Measurements from ENCODE around the gene CASZ1.

CASZ1 gene

DNA sequence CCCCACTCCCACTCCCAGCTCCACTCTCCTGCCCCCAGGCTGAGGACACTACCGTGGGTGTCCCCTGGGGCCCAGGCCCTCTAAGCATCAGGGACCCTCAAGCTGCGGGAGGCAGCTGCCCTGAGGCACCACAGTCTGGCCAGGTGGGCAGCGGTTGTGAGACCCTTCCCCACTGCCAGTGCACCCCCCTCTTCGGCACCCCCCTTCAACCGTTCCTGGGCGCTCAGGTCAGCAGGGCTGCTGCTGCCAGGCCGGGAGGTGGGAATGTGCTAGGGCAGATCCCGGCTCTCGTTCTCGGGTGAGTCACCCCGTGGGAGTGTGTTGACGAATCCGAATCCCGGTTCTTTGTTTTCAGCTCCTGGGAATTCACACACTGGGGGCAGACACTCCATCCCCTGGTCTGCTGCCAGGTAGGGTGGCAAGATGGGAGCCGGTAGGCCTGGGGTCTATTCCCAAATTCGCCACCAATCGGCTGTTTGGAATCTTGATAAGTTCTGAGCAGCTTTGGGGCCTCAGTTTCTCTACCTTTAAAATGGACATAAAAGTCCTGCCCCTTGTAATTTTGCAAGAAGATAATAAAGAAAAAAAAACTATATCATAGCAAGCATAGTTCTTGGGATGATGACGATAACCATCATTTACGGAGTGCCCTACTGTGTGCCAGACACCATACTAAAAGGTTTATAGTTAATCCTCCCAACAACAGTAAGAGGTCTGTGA, 28.5 kb upstream of the CASZ1 start:
- DNase-seq: no peak

DNA sequence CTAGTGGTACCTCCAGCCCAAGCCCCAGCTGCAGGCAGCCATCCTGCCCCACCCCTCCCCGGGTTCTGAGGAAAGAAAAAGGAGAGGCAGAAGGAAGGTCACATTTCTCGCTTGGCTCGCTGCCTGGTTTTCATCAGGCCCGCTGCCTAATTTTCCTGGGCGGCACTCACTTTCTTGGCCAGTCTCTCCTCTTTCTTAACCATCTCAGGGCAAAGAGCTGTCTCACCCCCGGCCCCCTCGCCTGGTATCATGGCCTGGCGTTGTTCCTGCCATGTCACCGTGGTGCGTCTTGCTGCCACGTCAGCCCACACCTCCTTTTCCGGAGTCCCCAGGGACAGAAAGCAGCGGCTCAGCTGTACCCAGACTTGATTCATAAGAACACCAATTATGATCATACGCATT, 26.6 kb upstream of the CASZ1 start:
- DNase-seq: no peak

DNA sequence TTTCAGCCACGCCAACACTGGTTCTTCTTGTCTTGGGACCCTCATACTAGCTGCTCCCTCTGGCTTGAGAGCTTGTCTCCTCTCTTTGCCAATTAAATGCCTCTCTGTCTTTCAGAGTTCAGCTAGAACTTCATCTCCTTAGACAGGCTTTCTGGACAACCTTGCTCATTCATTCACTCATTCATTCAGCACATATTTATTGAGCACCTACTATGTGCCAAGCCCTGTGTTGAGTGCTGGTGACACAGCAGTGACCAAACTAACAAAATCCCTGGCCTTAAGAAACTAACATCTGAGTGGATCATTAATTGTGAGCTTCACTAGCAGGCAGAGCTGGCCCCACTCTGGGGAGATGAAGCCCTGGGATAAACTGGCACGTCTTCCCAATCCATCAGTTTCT, 24.9 kb upstream of the CASZ1 start:
- DNase-seq: no peak

DNA sequence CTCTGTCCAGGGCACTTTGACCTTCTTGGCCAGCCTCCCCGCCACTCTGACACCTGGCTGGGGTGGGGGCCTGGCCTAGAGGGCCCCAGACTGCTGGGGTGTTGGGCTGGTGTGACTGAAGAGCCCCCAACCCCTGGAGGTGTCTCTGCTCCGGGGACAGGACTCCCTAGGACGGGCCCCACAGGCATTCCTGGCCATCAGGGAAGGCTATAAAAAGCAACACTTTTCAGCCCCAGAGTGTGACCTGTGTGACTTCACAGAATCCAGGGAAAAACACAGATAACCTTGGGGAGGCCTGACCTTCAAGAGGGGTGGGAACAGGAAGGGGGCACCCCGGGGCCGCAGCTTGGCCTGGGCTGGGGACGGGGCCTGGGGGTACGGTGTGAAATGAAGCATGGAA, 24.0 kb upstream of the CASZ1 start:
- DNase-seq: no peak

DNA sequence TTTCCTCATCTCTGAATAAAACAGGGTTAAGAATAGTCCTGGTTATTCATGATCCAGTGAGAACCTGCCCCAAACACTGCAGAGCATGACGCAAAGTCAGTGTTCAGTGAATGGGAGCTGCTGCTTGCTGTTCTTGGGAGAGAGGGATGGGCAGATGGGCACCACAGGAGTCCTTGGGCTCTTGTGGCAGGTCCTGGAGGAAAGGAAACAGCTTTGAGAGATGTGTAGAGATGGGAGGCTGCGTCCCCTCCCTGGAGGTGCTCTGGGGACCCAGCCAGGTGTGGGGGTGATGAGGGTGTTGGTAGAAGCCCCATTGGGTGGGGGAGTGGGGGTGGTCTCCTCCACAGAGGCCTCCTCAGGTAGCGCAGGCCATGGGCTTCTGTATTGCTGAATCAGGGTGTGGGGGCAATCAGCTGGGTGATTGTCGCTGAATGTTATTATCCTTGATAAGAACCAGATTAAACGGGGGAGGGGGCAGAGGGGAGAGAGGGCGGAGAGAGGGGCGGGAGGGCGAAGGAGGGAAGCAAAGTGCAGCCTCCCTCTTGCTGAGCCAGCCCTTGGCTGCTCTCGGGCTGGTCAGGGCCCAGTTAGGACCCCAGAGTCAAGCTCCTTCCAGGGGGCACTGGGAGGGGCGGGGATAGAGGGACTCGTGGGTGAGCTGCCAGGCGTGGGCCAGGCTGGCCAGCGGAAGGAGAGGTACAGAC, 22.9 kb upstream of the CASZ1 start:
- no peak for DNase-seq

DNA sequence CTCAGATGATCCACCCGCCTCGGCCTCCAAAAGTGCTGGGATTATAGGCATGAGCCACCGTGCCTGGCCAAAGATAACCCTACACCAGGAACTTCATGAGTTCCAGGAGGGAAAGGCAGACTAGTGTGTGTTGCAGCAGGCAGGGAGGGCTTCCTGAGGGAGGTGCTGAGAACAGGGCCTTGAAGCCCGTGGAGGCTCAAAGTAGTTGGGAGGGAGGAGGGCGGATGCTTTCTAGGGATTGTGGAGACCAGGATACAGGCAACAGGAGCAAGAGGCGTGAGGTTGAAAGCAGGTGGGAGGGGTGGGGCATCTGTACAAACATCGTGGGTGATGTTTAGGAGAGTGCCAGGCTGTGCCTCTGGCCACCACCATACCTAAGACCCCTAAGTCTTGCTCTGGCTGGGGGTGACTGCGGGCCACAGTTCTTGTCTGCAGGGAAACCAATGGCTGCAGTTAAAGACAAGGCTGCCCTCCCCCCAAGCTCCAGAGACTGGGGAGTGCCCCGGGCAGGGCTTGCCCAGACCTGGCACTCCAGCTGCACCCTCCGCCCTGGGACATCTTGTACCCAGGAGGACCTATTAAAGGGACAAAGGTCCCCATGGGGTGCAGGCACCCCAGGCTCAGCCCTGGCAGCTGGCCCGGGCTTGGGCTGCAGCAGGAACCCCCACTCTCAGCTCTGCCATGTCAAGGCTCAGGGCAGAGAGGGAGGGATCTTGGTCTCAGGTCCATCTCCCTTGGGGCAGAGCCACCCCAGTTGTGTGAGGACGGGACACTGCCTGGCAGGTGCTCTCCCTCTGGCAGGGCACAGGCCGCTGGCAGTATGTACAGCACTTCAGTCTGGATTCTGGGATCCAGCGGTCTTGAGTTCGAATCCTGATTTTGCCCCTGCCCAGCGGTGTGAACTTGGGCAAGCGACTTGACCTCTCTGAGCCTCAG, 22.1 kb upstream of the CASZ1 start:
- DNase-seq: no peak

DNA sequence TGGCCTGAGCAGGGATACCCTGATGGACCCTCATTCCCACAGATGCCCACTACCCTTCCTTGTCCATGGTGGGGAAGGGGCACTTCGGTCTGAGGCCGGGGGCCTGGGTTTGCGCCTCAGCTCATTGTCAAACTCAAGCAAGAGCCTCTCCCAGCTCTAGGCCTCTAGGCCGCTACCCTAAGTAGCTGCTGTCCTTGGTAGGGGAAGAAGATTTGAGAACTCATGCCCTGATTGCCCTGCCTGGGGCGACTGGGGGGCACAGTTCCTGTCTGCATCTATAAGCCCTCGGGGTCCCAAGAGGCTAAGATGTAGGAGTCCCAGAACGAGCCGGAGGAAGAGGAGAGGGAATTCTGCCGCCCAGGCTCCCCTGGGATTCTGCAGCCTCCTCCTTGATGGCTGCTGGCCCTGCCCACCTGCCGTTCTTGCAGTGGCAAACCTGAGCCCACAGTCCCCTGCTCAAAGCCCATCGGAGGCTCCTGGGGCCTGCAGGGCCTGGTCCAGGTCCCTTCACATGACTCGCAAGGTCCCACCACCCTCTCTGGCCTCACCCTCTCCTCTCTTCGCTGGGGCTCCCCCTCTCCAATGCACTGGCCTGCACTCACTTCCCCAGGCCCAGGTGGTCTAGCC, 20.4 kb upstream of the CASZ1 start:
- DNase-seq: no peak

DNA sequence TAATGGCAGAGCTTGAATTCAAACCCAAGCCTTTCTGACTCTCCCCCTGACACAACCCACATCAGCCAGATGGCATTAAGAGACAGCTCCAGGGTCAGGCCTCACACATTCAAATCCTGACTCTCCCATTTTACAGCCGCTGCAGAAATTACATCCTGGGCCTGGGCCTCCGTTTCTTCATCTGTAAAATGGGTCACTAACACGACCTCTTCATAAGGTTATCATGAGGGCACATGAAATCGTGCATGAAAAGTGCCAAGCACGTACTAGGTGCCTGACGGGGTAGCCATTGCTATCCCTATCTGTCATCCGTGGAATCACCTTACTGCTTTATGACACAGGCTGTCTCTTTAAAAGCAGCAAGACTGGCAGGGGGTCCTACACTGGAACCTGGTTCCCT, 19.8 kb upstream of the CASZ1 start:
- DNase-seq: no peak

DNA sequence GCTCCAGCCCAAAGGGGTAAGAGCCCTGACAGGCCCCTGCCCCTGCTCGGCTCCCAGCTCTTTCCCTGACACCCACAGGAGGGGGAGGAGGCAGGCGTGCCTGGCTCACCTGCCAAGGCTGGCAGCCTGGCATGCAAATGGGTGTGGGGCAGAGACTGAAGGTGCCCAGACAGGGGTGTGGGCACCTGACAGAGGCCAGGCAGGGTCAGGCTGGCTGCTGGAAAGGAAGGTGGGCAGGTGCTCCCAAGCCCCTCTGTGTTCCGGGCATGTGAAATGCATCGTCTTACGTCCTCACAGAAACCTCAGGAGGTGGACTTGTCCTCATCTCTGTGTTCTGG, 19.4 kb upstream of the CASZ1 start:
- DNase-seq: no peak

DNA sequence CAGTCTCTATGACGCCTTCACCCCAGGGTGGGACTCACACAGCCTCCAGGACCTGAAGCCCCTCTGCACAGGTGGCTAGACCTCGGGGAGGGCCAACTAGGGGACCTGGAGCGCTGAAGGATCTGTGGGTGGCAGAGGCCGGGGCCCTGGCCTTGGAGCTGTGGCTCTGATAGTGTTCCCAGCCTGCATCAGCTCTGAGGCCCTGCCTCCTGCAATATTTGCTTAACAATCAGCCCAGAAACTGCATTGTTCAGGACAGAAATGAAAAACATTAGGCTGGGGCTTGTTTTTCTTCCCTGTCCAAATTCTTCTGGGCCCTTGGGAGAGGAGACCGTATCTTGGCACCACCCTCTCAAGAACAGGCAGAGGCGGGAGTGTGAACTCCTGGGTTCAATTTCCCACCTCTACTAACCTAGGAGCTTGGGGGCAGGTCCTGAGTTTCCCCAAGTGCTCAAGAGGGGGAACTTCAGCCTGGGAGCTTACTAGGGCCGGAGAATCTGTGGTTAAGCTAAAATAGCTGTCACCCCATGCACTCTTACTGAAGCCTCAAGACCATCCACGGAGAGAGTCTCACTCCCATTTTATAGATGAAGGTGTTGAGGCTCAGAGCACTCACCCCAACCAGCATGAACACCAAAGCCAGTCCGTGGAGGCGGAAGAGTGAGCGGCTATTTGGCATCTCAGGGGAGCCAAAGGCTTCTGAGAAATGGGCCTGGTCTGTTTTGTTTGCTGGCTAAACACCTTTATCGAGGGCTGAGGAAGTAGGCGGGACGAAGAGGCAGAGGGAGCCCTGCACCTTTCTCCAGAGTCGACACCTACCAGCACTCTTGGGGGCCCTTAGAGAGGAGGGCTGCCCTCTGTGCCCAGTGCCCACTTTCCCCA, 18.8 kb upstream of the CASZ1 start:
- DNase-seq: no peak

DNA sequence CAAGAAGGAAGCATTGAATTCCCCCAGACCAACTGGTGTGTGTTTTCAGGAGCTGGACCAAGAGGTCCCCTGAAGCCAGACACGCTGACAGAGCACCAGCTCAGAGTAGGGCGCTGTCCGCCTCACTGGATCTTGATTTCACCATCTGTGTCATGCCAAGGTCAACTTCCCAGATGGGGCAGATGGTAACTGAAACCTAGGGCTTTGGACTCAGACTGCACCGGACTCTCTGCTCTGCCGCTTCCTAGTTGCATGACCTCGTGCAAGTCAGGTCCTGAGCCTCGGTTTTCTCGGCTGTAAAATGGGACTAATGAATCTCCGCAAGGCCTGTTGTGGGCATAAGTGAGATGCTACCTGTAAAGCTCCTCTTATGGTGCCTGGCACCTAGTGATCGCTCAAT, 17.9 kb upstream of the CASZ1 start:
- DNase-seq: no peak

DNA sequence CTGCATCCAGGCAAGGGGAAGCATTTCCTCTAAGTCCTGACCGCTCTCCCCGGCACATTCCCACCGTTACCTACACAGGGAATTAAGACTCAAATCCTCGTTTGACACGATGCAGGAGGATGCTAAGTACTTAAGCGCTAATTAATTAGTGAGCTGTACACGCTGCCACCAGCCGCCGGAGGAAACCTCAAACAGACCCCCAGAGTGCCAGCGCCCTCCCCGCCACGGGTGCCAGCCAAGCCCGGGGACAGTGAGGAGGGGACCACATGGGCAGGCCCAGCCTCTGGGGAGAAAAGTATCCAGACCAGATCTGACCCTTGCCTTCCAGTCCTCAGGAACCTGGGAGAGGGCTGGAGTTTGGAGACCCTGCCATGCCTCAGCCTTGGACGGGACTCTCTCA, 17.4 kb upstream of the CASZ1 start:
- no peak for DNase-seq

DNA sequence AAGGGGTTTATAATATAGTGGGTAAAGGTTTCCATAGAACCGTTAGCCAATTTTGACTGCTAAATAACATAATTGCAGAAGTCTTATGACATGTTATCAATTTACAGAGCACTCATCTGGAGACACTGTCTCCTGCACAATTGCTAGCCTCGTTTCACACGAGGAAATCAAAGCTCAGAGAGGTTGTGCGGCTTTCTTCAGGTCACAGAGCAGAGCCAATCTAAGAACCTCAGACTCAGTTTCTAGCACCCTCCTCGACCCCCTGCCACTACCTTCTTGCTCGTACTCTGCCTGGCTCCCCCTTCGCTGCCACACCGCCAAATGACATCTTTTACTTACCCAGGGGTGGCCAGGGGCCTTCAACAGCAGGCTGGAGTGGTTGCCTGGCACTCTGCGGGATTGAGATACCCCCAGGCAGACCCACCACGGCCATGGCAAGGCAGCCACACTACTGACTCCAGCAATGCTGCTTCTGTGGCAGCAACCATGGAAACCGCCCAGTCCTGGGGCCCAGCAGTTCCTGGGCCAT, 16.0 kb upstream of the CASZ1 start:
- DNase-seq: no peak

DNA sequence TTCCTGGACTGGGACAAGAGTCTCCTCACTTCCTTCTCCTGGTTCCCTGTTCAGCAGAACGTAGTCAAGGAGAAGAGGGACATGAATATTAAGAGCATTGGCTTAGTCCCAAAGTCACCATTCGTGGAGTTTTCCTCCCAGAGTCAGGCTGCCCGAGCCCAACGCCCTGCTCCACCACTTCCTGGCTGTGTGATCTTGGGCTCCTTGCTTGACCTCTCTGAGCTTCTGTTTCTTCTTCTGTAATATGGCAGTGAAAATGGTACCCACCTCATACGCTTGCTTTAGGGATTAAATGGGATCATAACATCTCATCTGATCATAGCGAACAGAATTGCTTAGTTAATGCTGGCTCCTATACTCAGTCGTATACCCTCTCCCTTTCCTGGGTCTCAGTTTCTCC, 12.0 kb upstream of the CASZ1 start:
- DNase-seq: no peak

DNA sequence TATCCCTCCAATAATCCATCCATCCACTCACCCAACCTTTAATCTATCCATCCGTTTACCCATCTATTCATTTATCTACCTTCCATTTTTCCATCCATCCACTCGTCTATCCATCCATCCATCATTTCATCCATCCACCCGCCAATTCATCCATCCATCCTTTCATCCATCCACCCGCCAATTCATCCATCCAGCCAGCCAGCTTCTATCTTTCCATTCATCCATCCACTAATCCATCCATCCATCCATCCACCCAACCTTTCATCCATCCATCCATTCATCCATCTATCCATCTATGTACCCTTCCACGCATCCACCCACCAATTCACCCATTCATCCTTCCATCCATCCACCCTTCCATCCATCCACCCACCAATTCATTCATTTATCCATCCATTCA, 10.5 kb upstream of the CASZ1 start:
- no peak for DNase-seq

DNA sequence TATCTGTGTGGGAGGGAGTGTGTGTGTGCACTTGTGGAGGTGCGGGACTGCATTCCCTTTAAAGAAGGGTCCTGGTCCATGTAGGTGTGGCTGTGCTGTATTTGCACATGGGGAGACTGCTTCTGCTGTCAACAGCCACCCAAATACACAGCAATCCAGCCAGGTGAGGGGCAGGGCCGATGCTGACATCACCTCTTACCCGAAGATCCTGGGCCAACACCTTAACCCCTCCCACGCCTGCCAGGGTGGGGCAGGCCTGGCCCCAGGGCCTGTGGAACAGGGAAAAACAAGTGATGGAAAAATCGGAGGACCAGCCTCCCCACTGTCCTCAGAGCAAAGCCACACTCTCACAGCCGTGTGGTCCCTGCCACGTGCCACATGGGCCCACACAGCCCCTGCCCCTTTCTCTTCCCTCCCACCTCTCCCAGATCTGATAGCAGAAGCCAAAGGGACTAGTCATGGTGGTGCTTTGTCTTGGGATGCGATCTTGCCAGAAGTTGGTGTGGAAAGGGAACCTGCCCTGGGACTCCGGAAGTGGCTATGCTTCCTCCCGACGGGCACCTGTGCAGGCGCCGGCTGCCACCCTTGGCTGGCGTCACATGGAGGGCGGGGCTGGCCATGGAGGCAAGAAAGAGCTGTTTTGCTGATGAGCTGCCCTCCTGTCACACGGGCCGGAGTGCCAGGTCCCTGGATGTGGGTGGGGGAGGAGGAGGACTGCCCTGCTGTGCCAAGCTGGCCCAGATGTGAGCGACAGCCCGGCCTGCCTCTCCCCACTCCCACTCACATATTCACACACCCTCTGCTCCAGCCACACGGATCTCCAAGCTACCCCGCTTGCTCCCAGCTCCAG, 7.8 kb upstream of the CASZ1 start:
- no peak for DNase-seq

DNA sequence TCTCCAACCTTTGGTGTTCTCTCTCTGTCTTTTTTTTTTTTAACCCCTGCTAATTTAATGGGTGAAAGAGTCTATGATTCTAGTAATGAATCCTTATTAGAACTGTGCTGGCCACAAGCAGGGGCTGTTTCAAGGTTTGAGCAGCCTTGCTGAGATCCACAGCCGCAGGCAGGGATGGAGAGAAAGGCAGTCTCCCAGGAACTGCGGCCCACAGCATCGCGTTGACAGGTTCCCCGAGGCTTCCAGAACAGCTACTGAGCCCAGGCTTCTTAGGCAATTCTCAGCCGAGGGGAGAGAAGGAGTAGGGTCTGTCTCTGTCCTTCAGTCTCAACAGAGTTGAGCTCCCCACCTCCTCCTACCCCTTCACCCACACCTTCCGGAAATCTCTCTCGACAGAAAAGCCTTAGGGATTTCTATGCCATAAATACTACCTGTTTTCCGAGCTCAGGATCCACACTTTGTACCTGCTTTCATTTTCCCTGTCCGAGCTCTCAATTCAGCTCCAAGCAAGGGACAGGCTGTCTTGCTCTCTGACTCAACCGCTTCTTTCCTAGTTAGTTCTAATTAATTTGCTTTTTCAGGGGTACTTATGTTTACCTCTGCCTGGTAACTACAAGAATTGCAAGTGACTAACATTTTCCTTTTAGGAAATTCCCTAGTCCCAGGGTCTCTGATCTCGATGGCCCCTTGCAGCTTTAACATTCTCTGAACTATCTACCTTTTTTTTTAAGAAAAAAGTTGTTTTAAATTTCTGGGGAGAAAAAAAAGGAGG, 6.7 kb upstream of the CASZ1 start:
- no peak for DNase-seq

DNA sequence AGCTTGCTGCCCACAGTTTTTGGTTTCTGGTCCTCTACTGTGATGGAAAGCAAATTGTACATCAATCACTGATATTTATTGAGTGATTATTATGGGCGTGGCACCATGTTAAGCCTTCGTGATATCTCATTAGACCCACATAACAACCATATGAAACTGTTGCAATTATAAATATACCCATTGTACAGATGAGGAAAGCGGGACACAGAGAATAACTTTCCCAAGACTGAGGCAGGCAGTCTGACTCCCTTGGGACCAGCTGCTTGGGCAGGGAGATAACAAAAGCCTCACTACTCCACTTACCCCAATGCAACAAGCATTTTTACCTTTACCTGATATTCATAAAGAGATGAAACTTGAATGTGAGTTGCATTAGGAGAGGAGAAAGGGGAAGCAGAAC, 4.3 kb upstream of the CASZ1 start:
- no peak for DNase-seq

DNA sequence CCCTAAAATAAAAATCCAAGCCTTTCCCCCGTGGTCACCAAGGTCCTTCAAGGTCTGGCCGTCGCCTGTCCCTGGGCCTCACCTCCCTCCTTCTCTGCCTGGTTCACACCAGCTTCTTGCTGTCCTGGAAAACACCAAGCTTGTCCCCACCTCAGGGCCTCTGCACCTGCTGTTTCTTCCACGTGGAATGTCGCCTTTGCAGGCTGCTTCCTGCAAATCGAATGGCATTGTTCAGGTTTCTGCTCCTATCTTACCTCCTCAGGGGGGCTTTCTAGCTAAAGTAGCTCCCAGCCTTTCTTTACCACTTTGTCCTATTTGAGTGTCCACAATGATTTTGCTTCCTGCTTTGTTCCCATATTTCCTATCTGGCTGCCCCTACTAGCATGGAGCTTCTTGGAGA, 3.3 kb upstream of the CASZ1 start:
- DNase-seq: no peak

DNA sequence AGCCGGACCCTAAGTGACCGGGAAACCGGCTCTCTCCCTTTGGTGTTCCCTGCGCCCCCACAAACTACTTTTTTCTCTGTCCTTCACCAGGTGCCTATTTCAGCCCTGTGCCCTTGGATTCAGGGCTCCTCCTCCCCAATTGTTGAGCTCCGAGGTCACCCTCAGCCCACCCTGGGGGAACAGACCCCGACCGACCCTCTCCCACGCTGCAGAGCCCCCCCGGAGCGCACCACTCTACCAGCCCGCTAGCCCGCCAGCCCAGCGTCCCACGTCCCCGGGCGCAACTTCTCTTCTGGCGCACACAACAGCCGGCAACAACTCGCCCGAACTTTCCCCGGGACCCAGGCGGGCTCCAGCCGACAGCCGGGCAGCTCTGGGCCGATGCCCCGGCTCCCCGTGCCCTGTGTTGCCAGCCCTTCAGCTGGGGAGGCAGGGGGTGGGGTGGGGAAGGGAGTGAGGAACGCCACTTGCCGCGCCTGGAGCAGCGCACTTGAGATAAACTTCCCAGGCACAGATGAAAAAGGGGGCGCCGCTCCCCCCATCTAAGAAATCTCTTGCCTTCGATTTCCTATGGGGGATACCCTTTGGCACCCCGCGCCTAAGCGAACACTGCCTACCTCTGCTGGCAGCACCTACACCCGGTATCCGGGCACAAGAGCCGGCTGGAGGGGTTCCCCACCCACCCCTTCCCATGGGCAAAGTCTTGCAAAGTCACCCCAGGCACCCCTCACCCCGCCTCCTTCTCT, 997 bp downstream of the CASZ1 start:
- DNase-seq: no peak
